ENCODE measurements around the gene TCF12.

DNA sequence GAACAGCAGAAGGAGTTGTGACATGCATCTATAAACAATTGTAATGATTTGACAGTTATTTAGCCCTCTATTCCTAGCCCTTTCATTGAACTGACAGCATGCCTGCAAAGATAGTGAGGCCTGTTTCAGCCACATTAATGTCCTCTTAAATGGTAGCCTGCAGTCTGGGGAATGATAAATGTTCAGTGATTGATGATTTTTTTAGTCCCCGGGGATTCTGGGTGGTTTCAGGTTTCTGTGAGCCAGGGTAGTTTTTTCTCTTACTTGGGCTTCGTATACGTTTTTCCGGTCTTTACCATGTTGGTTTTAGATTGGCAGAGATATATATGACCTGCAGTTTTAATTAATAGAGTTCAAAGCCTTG lies 172.0 kb downstream of the TCF12 start:
- TF ChIP-seq, protein P1, sequence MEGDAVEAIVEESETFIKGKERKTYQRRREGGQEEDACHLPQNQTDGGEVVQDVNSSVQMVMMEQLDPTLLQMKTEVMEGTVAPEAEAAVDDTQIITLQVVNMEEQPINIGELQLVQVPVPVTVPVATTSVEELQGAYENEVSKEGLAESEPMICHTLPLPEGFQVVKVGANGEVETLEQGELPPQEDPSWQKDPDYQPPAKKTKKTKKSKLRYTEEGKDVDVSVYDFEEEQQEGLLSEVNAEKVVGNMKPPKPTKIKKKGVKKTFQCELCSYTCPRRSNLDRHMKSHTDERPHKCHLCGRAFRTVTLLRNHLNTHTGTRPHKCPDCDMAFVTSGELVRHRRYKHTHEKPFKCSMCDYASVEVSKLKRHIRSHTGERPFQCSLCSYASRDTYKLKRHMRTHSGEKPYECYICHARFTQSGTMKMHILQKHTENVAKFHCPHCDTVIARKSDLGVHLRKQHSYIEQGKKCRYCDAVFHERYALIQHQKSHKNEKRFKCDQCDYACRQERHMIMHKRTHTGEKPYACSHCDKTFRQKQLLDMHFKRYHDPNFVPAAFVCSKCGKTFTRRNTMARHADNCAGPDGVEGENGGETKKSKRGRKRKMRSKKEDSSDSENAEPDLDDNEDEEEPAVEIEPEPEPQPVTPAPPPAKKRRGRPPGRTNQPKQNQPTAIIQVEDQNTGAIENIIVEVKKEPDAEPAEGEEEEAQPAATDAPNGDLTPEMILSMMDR (IDR thresholded peaks at IDR 0.05; ENCODE audit: insufficient read depth, low read depth, low read length) = no peak
- TF ChIP-seq EZH2 (IDR thresholded peaks at IDR 0.05; ENCODE audit: insufficient read depth, low read length) = no peak
